GM19351 (cell line): ENCODE results near the gene GSTT4.
"Not testable (repeated sequence)": the region's sequence is repeated elsewhere in the genome, so short reads cannot be mapped to it uniquely, and the experiment has no call there.

Experiments used
- ATAC-seq: cut with Tn5 transposase; IDR thresholded peaks from one replicate; pipeline ENCODE4 v1.9.1; 2021; ENCODE audit warnings: mild to moderate bottlenecking, moderate library complexity; ENCODE audit not compliant: unreplicated experiment

Gene GSTT4

DNA sequence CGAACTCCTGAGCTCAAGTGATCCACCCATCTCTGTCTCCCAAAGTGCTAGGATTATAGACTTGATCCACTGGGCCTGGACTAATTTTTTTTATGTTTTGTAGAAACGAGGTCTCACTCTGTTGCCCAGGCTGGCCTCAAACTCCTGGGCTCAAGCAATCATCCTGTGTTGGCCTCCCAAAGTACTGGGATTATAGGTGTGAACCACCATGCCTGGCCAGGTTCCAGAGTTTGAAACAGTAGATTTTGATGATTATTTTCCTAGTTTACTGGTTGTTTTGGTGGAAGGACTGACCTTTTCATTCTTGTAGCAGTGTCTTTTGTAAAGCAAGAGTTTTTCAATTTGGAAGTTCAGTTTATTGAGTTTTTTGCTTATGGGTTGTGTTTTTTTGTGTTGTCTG is 20.8 kb upstream of the GSTT4 start:
- no peak for ATAC-seq

DNA sequence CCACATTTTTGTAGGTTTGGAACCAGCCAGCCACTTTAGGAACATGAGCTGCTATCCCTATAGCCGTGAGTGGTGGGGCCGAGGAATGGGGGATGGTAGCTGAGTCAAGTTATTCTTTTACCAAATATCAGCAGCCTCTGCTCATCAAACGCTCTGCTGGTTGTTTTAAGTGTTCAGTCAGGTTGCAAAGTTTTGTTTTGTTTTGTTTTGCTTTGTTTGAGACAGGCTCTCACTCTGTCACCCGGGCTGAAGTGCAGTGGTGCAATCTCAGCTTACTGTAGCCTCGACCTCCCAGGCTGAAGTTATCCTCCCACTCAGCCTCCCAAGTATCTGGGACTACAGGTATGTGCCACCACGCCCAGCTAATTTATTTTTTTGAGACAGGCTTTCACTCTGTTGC is 20.2 kb upstream of the GSTT4 start:
- ATAC-seq, result no peak

DNA sequence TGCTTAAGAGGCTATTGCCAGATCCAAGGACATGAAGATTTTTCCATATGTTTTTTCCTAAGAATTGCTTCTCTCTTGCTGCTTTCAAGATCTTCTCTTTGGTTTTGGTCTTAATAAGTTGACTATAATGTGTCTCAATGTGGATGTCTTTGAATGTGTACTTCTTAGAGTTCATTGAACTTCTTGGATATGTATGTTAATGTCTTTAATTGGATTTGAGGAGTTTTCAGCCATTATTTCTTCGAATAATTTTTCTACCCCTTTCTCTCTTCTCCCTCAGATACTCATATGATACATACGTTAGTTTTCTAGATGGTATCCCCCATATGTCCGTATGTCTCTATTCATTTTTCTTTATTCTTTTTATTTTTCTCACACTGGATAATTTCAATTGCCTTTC is 19.1 kb upstream of the GSTT4 start:
- ATAC-seq, result no peak

DNA sequence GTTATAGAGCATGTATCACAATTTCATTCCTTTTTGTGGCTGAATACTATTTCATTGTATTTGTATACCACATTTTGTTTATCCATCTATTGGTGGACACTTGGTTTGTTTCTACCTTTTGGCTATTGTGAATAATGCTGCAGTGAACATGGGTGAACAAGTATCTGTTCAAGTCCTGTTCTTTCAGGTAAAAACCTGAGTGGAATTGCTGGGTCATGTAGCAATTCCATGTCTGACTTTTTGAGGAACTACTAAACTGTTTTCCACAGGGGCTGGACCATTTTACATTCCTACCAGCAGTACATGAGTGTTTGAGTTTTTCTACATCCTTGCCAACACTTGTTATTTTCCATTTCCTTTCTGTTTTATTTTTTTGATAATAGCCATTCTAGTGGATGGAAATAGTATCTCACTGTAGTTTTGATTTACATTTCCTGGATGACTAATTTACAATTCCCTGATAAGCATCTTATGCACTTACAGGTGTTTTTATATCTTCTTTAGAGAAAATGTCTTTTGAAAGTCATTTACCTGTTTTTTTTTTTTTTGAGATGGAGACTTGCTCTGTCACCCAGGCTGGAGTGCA is 18.0 kb upstream of the GSTT4 start:
- no peak for ATAC-seq

DNA sequence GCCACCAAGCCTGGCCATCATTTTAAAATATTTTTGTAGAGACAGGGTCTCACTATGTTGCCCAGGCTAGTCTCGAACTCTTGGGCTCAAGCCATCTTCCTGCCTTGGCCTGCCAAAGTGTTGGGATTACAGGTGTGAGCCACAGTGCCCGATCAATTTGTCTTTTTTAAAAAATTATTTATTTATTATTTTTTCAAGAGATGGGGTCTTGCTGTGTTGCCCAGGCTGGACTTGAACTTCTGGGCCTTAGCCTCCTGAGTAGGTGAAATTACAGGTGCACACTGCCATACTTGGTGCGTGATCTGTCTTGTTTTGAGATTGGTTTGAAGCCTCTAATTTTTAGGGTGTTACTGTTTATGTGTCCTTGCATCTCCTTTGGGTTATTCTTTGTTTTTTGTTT is 16.1 kb upstream of the GSTT4 start:
- ATAC-seq, result no peak

DNA sequence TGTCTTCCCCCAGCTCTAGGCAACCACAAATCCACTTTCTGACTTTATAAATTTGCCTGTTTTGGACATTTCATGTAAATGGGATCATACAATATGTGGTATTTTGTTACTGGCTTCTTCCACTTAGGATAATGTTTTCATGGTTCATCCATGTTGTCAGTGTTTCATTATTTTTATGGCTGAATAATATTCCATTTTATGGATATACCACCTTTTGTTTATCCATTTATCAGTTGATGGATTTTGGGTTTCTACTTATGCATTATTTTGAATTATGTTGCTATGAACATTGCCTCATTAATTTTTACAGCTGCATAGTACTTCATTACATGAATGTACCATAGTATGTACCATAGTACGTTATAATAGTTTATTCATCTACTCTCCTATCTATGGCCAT is 10.9 kb upstream of the GSTT4 start:
- ATAC-seq, result no peak

DNA sequence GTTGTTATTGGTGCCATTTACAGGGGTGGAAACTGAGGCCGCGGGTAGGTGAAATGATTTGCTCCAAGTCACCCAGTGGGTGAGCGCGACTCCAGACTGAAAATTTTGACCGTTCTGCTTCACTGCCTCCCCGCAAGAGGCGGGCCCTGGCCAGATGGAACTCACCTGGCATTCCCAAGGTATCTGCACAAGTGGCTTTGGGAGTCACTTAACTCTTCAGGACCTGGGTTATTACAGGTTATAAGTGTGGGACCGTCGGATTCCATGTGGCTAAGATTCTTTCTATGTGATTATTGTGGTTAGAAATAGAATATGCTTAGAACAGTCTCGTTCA is 6.4 kb upstream of the GSTT4 start:
- ATAC-seq, result peak; percentile 13

DNA sequence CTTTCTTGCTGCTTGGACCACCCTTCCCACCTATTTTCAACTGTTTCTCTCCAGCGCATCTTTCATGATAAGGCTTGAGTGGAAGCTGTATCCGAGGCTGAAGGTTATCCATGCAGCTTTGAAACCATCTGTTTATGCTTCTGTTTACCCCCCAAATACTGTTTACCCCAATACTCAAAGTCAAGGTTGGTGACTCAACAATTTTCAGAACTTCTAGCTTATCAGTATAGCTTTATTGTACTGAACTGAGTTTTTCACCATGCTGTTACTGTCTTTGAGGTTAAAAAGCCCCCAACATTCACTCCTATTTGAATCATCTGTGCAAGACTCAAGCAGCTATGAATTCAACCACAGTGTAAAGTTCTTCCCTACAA is 4.8 kb upstream of the GSTT4 start:
- ATAC-seq, result no peak

DNA sequence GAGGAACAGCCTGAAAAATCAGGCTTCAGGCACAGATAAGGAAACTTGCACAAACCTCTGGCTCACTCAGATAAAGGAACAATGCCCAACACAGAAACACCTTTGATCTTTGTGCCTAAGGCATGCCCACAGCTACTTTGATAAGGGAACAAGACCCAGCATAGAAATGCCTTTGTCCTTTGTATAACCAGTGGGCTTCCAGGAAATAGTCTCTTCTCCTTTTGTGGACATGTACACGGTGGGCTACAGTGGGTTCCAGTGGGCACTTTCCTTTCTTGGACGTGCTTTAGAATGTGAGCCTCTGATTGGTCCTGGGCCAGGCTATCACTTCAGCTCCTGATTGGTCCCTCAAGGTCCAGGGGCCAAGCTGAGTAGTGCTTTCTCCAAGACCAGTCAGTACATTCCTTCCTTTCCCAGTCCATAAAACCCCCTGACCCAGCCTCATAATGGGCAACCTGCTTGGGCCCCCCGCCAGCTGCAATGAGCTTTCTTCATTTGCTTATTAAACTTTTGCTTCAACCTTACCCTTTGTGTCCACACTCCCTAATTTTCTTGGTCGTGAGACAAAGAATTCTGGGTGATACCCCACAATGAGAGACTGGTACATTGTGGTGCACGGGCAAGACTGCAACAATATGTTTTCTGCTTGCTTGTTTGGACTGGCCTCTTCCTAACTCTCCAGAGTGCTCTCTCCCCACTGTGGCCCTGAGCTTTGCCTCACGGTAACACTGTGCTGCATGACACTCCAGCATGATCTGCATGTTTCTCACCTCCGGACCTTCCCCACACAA is 4.2 kb upstream of the GSTT4 start:
- ATAC-seq, result no peak

DNA sequence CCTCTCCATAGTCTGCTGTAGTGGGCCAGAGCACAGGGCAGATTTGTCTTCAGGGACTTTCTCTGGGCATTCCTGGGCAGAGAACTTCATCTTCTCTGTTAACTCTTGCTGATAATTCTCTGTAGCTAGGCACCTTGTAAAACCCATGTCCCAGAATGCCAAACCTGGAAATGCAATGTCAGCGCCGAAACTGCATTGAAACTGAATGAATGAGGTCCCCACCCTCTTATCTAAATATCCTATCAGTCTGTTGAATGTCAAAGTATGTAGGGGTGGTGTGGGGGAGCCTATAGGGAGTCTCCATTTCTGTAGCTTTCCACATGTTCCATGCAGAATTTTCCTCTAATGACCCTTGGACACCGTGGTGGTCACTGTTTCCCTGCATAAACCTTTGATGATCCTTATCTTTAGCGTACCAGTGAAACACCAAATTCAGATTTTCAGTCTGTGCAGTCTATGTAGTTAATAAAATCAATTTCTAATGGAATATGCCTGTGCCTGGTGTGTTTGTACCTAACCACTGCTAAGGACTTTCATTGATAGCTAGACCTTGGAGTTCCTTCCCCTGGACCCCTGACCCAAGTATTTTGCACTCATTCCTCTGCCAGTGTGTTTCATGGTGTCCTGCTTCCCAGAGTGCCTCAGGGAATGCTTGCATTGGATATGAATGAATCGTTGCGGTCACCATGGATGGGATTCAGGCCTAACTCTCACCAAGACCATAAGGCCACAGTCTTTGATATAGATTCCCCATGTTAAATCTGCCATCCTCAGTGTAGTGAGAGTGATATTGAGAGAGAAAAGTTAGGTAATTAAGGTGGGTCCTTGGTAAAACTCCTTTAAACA is 3.4 kb upstream of the GSTT4 start:
- ATAC-seq, result no peak

DNA sequence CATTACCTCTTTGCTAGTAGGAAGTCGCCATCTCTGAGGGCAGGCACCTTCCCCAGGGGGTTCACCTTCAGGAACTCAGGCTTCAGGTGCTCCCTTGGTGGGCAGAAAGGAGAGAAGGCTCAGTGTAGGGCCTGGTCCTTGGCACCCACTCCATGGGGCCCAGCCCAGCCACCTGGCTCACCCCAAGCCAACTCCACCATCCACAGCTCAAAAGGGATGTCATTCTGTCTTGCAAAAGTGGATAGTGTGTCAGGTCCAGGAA is 2.7 kb upstream of the GSTT4 start:
- ATAC-seq, result no peak

DNA sequence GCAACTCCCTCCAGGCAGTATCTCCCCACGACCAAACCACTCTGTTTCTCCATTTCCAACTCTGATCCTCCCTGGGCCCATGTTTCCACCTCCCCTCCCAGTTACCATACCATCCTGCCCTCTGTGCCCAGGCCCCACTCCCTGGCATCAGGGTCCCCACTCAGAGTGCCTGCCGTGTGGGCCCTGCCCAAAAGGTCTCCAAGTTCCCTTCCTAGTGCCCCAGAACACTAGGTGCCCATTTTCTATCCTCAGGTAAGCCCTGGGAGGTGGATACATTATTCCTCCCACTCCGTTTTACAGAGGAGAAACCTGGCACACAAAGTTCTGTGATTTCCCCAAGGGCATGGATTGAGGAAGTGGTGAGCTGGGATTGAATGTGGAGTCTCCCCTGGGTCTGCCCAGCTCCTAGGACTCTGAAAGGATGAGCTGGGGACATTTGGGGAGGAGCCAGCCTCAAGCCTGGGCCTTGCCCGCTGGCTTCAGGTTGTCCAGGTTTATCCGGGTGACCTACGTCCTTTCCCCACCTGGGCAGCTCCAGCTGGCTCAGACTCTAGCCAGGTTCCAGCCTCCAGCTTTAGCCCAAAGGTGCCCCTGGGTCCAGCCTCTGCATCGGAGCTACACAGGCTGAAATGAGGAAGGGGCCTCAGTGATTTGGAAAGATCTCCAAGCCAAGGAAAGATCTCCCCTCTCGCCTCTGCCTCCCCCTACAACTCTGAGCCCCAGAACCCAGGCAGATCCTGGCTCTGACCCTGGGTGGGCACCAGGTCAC is 2.2 kb upstream of the GSTT4 start:
- ATAC-seq, result no peak

DNA sequence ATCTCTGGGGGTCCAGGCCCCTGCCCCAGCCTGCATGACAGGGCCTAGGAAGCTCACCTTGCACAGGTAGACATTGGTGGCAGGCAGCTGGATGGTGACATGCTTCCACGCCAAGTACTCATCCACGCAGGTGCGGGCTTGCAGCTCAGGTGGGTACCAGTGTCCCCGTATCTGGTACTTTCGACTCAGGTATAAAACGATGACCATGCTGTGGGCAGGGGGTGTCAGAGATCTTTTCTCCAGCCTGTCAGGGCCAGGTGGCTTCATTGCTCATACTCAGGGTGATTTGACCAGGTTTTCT is 1.6 kb upstream of the GSTT4 start:
- ATAC-seq, result no peak

DNA sequence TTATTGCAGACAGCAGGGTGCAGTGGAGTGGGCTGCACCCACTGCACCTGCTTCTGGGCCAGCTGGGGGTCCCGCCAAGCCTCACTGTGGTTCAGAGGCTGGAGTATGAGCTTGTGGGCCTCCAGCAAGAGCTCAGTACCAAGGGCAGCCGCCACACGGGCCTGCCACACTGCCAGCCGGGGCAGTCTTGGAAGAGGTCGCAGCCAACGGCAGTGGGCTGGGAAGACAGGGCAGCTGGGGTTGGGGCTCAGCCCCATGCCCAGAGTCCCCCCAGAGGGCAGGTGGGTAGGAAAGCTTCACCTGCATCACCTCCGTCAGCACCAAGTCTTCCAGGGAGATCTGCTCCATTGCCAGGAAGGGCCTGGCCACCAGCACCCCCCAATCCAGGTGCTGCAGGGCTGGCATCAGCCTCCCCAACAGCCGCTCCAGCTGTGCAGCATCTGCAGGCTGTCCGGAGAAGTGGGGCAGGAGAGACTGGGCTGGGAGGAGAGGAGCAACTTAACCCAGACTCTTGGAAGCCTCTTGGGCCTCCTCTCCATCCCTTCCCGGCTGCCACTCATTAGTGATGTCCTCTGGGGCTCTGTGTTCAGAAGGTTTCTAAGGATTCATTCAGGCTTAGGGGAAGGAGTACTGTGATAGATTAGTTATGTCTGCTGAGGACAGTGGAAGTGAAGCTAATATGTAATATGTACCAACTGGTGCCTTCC is 1.1 kb upstream of the GSTT4 start:
- no peak for ATAC-seq

DNA sequence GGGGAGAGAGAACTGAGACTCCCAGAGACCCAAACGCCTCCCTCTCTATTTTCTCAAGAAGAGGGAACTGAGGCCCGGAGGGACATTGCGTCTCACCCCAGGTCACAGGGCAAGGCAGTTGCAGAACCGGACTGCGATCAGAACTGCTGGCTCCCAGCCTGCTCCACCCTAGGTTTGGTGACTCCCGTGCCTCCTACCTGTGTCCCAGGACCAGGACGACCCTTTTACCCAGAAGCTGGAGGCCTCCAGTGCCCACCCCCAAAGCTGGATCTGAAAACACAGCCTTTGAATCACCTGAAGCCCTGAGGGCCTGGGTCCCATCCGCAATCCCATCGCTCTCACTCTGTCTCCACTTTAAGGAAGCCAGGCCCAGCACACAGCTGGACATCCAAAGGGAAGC is 1.4 kb downstream of the GSTT4 start:
- ATAC-seq, result no peak

DNA sequence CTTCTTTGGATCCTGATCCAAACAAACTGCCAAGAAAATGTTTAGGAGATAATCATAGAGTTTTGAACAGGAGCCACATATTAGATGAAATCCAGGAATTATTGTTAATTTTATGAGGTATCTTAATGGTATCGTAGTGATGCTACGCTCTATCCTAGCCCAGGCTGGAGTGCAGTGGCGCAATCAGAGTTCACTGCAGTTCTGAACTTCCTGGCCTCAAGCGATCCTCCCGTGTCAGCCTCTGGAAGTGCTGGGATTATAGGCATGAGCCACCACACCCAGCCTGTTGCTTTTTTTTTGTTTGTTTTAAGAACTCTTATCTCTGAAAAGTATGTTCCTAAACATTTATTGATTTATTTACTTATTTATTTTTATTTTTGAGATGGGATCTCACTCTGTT is 2.4 kb downstream of the GSTT4 start:
- ATAC-seq, result no peak

DNA sequence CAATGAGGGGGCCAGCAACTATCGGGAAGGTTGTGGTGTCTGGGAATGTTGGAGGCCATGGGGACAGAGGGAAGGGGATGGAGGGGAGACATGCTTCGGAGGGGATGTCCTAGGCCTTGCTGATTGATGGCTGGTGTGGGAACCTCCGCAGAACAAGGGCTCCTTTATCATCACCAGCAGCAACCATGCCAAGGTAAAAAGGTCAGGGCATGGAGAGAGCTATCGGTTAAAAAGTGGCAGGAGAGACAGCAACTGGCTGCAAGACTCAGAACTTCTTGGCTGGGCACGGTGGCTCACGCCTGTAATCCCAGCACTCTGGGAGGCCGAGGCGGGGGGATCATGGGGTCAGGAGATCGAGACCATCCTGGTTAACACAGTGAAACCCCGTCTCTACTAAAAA is 3.0 kb downstream of the GSTT4 start:
- no peak for ATAC-seq

DNA sequence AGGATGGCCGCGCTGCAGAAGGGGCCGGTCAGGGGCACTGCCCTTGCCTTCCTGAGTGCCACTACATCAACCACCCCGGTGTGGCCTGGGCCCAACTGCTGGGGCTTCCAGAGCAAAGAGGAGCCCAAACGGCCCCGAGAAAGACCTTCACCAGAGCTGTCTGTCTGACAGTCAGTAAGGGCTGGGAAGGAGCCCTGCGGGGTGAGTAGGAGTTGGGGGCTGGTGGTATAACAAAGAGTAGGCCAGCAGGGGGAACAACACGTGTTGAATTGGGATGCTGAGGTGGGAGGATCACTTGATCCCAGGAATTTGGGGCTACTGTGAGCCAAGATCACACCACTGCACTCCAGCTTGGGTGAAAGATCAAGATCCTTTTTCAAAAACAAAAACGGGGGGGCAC is 3.9 kb downstream of the GSTT4 start:
- no peak for ATAC-seq

DNA sequence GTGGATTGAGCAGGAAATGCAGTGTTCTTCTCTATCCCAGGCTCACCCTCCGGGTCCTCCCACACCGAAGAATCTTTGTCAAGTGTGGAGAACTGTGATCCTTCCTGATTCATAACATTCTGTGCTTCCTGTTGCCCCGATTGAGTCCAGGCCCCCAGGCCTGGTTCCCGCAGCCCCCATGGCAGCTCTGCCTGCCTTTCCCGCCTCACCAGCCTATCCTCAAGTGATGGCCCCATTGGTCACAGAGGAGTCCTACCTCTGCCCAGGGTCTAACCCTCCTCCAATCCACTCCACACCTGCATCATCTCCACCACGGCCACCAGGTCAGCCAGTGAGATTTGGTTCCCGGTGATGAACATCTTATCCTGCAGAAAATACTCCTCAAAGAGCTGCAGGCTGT is 5.5 kb downstream of the GSTT4 start:
- not testable (repeated sequence) for ATAC-seq

DNA sequence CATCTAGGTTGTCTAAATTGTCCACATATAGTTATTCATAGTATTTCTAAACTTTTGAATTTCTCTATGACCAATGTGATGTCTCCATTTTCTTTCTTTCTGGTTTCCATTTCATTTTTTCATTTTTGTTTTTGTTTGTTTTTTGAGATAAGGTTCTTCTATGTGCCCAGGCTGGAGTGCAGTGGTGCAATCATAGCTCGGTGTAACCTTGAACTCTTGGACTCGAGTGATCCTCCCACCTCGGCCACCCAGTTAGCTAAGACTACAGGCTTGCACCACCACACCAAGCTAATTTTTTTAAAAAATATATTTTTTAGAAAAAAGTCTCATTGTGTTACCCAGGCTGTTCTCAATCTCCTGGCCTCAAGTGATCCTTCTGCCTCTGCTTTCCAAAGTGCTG is 8.2 kb downstream of the GSTT4 start:
- ATAC-seq, result no peak

DNA sequence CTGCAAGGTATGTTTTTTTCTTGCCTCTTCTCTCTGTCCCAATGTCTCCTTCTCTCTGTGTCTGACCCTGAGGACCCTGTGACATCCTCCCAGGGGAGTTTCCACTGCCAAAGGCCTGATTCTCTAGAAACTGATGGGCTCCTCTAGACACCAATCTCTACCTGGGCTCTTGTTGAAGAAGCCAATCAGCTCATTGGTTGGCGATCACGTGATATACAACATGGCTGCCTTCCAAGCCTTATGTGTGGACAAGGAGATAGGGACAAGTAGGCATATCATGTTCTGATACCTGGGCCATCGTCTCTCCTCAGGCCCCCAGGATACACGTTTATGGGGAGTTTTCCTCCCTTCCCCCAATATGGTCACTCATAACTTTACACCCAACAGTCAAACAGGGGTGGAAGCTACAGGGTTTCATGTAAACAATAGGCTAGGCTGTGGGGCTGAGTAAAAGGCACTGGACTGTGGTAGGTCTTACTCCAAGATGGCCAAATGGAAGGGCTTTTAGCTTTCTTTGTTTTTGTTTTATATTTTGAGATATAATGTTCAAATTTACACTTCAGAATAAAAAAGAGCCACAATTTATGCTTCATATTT is 11.6 kb downstream of the GSTT4 start:
- not testable (repeated sequence) for ATAC-seq
